GM12891 (cell line): Measurements from ENCODE around the gene NAPEPLD.

ENCODE experiments used
- POLR2A ChIP-seq: IDR thresholded peaks from 2 replicates; pipeline ENCODE4 v1.6.1; 2011; ENCODE audit warnings: low read depth, low read length, control low read depth
- POLR2AphosphoS5 ChIP-seq: IDR thresholded peaks from 2 replicates; pipeline ENCODE4 v1.6.1; 2011; ENCODE audit warnings: low read depth, low read length, control low read depth
- POU2F2 ChIP-seq: IDR thresholded peaks from 2 replicates; pipeline ENCODE4 v1.6.1; 2011; ENCODE audit warnings: low read depth, mild to moderate bottlenecking, control low read depth, low read length, moderate library complexity
- SPI1 ChIP-seq: IDR thresholded peaks from 2 replicates; pipeline ENCODE4 v1.6.1; 2011; ENCODE audit warnings: low read depth, low read length, control low read depth

DNA sequence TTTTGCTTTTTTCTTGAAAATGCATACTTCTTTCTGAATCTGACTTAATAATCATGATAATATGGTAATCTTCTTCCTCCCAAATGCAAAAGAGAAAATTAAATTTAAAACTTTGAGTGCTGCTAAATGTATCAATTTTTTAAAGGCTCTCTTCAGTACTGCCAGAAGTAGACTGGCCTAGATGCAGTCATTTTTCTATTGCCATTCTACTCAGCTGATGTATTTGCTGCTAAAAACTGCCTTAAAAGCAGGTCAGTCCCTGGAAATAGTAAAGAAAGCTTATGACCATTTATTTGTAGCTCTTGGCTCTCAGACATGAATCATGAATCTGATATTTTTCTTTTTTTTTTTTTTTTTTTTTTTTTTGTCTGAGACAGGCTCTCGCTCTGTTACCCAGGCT is 28.5 kb downstream of the NAPEPLD start:
- no peak for TF ChIP-seq POLR2AphosphoS5
- no peak for TF ChIP-seq POLR2A
- no peak for TF ChIP-seq POU2F2
- TF ChIP-seq SPI1: no peak
